ENCODE results near the gene ROR1.

The ROR1 gene

GRCh38 chr1:63943393-63943792, 169.6 kb downstream of the ROR1 start:
- DNase-seq = no peak

- no peak for DNase-seq
Observed at GRCh38 chr1:63945943-63946342, 172.1 kb downstream of the ROR1 start.

GRCh38 chr1:63946866-63947491, 173.2 kb downstream of the ROR1 start:
- no peak for DNase-seq

- no peak for DNase-seq
Observed at GRCh38 chr1:63947904-63948303, 174.1 kb downstream of the ROR1 start.

- DNase-seq = no peak
Observed at GRCh38 chr1:63950023-63950422, 176.2 kb downstream of the ROR1 start.

GRCh38 chr1:63951059-63951946, 177.5 kb downstream of the ROR1 start:
- no peak for DNase-seq

GRCh38 chr1:63954187-63954586, 180.4 kb downstream of the ROR1 start:
- DNase-seq = no peak

- no peak for DNase-seq
Observed at GRCh38 chr1:63955370-63956145, 181.7 kb downstream of the ROR1 start.

GRCh38 chr1:63958556-63958955, 184.7 kb downstream of the ROR1 start:
- DNase-seq = no peak

- no peak for DNase-seq
Observed at GRCh38 chr1:63960326-63960725, 186.5 kb downstream of the ROR1 start.

GRCh38 chr1:63966016-63966415, 192.2 kb downstream of the ROR1 start:
- DNase-seq = no peak

- no peak for DNase-seq
Observed at GRCh38 chr1:63967901-63968300, 194.1 kb downstream of the ROR1 start.

- DNase-seq = no peak
Observed at GRCh38 chr1:63968663-63969440, 195.0 kb downstream of the ROR1 start.

GRCh38 chr1:63969441-63969901, 195.7 kb downstream of the ROR1 start:
- DNase-seq = no peak

GRCh38 chr1:63971557-63971956, 197.7 kb downstream of the ROR1 start:
- no peak for DNase-seq

- no peak for DNase-seq
Observed at GRCh38 chr1:63973005-63973419, 199.2 kb downstream of the ROR1 start.

- DNase-seq = no peak
Observed at GRCh38 chr1:63974966-63975365, 201.1 kb downstream of the ROR1 start.

- DNase-seq = no peak
Observed at GRCh38 chr1:63975481-63975880, 201.7 kb downstream of the ROR1 start.

- DNase-seq = no peak
Observed at GRCh38 chr1:63976006-63976405, 202.2 kb downstream of the ROR1 start.

GRCh38 chr1:63977466-63977865, 203.6 kb downstream of the ROR1 start:
- no peak for DNase-seq

- DNase-seq = no peak
Observed at GRCh38 chr1:63980740-63981407, 207.1 kb downstream of the ROR1 start.

- no peak for DNase-seq
Observed at GRCh38 chr1:63981408-63981773, 207.6 kb downstream of the ROR1 start.

Data from retina (tissue), 1 donor.